ENCODE measurements around the gene HBS1L. TPM values are rescaled to one million over a fixed set of nuclear protein-coding genes. Genes with fewer than 3 reads are reported as not detected.

HBS1L gene
- total and polyA plus RNA-seq, 10 of the 15 experiments (the other 5 are each of a cell fraction or from before 2014, with no cell fraction given), result 58.7 to 142 (median 78.8) TPM

DNA sequence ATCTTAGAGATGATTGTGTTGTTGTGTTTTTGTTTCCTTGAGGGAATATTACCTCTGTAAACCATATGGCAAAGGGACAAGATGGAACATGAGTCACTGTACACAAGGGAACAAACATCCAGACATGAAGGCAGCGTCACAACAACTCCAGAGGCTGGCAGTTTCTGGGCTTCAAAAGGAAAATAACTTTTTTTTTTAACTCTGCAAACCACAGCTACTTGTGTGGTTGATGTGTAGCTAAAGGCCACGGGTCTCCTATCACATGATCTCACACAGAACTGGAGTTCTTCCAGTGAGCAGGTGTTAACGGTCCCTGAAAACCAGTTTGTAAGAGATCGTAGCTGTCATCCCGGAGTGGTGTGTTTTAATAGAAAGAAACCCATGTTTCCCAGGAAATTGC lies 33.2 kb upstream of the HBS1L start (continued):
- TF ChIP-seq CBFB (IDR thresholded peaks at IDR 0.05; ENCODE audit: low read depth) (peak; percentile 66; the same call in 1 of the 2 replicates), NR2F1 (conservative IDR thresholded peaks at IDR 0.05) (peak; percentile 54)
- TF ChIP-seq, protein P1, sequence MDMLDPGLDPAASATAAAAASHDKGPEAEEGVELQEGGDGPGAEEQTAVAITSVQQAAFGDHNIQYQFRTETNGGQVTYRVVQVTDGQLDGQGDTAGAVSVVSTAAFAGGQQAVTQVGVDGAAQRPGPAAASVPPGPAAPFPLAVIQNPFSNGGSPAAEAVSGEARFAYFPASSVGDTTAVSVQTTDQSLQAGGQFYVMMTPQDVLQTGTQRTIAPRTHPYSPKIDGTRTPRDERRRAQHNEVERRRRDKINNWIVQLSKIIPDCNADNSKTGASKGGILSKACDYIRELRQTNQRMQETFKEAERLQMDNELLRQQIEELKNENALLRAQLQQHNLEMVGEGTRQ (IDR thresholded peaks at IDR 0.05; ENCODE audit: borderline replicate concordance, low read depth, low read length), result no peak; the same call in 1 of the 2 replicates

DNA sequence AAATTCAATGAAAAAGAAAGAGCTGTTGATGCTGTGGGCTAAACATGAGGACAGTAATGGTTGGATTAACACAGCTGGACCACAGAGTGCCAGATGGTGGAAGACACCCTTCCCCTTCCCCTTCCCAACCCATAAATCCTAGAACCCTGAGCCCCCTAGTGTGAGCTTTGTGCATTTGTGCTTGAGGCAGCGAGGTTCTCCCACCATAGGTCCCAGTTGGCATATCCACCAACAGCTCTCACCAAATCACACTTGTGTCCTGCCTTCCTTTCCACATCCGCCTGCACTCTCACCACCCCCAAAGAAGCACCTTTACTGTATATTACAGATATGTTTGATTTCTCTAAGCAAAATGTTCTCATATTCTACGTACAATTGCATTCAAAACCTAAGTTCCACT lies 32.8 kb upstream of the HBS1L start:
- no peaks in the 10 kb centered on the region for H4K20me1 ChIP-seq (ENCODE audit: control insufficient read depth, insufficient read depth)
- no peaks in the 10 kb centered on the region; a peak in 1 of 4 replicates for H3K27me3 ChIP-seq (replicated peaks in 1 of 2; ENCODE audit: control insufficient read depth in 2 of 2, insufficient read depth in 2 of 2, low read length in 1 of 2)
- POLR2A ChIA-PET, result interaction anchor here (1.1 to 5.1 kb wide), 10 partner anchors 14 to 83 kb away, joined by 3 to 28 read pairs (median 6); partner anchors contain the start of gene HBS1L
- no peak overlapping the region for H3K4me3 ChIP-seq
- CTCF ChIA-PET, result interaction anchor here (0.7 to 8.1 kb wide), 30 partner anchors 11 to 922 kb away, joined by 3 to 73 read pairs (median 4); partner anchors contain the start of gene HBS1L
- FAIRE-seq, result no peak
- peak overlapping the region; percentile 59 for H3K27ac ChIP-seq (ENCODE audit: control insufficient read depth, insufficient read depth)
- intact Hi-C loops (cut with micrococcal nuclease; ENCODE audit: unreplicated experiment), result loop anchor here (2.0 kb wide), 1 partner anchor 85 kb away; no protein-coding TSS in a partner anchor
- BruUV-seq (replicated peaks), result no TSS peak
- in situ Hi-C loops (cut with MboI), result no loop called here
- SMC1A ChIA-PET (ENCODE audit: uncharacterized antibody, unreplicated experiment), result interaction anchor here (0.5 to 8.1 kb wide), 41 partner anchors 9 to 1203 kb away, joined by 3 to 56 read pairs (median 6); partner anchors contain the start of genes BCLAF1 and HBS1L
- H3K4me2 ChIP-seq (ENCODE audit: control insufficient read depth, insufficient read depth), result peak overlapping the region; percentile 61
- RAD21 ChIA-PET (ENCODE audit: unreplicated experiment), result interaction anchor here (1.0 to 6.0 kb wide), 25 partner anchors 12 to 235 kb away, joined by 3 to 75 read pairs (median 16); partner anchors contain the start of gene HBS1L
- ATAC-seq, result peak; percentile 24
- no peaks in the 10 kb centered on the region for H3K36me3 ChIP-seq (ENCODE audit: control insufficient read depth in 2 of 2, insufficient read depth in 2 of 2, low read length in 1 of 2)
- no peaks in the 10 kb centered on the region for H3K79me2 ChIP-seq (ENCODE audit: control insufficient read depth, insufficient read depth, low read length)
- 94% methylated on average over 3 of the region's 3 CpGs for WGBS (ENCODE audit: insufficient coverage, insufficient replicate concordance, low lambda C conversion rate, missing lambda C conversion rate)
- H3K9ac ChIP-seq (ENCODE audit: control insufficient read depth, insufficient read depth, low read length), result no peak overlapping the region
- H2AFZ ChIP-seq (ENCODE audit: control insufficient read depth, low read depth, low read length), result peak overlapping the region; percentile 57
- H3K4me1 ChIP-seq (ENCODE audit: control insufficient read depth, insufficient read depth, low read length), result peaks cover 33% of the 10 kb centered on the region
- H3K9me3 ChIP-seq (replicated peaks; ENCODE audit: control insufficient read depth, insufficient read depth, low read length), result no peaks in the 10 kb centered on the region
- DNase-seq (ENCODE audit: low read depth, low spot score), result no peak
- TF ChIP-seq SMC3 (IDR thresholded peaks at IDR 0.05; ENCODE audit: borderline replicate concordance, low read length) (0 out of 2 replicates have a peak, but pooled peaks have one; percentile 6), BHLHE40 (IDR thresholded peaks at IDR 0.05; ENCODE audit: borderline replicate concordance in 1 of 2, low read depth in 2 of 2, low read length in 1 of 2) (no peak), TCF12 (IDR thresholded peaks at IDR 0.05; ENCODE audit: low read depth, low read length) (0 out of 2 replicates have a peak, but pooled peaks have one; percentile 50), IKZF1 (conservative IDR thresholded peaks at IDR 0.05) (peak; percentile 44; the same call in 1 of the 2 replicates)
- TF ChIP-seq, protein P2, sequence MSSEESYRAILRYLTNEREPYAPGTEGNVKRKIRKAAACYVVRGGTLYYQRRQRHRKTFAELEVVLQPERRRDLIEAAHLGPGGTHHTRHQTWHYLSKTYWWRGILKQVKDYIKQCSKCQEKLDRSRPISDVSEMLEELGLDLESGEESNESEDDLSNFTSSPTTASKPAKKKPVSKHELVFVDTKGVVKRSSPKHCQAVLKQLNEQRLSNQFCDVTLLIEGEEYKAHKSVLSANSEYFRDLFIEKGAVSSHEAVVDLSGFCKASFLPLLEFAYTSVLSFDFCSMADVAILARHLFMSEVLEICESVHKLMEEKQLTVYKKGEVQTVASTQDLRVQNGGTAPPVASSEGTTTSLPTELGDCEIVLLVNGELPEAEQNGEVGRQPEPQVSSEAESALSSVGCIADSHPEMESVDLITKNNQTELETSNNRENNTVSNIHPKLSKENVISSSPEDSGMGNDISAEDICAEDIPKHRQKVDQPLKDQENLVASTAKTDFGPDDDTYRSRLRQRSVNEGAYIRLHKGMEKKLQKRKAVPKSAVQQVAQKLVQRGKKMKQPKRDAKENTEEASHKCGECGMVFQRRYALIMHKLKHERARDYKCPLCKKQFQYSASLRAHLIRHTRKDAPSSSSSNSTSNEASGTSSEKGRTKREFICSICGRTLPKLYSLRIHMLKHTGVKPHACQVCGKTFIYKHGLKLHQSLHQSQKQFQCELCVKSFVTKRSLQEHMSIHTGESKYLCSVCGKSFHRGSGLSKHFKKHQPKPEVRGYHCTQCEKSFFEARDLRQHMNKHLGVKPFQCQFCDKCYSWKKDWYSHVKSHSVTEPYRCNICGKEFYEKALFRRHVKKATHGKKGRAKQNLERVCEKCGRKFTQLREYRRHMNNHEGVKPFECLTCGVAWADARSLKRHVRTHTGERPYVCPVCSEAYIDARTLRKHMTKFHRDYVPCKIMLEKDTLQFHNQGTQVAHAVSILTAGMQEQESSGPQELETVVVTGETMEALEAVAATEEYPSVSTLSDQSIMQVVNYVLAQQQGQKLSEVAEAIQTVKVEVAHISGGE (CRISPR knock-in tag; IDR thresholded peaks at IDR 0.05), result no peak
- TF ChIP-seq, protein P3, sequence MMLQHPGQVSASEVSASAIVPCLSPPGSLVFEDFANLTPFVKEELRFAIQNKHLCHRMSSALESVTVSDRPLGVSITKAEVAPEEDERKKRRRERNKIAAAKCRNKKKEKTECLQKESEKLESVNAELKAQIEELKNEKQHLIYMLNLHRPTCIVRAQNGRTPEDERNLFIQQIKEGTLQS (IDR thresholded peaks at IDR 0.05; ENCODE audit: borderline replicate concordance, extremely low read depth, low read depth, low read length), result no peak
- TF ChIP-seq, protein P4, sequence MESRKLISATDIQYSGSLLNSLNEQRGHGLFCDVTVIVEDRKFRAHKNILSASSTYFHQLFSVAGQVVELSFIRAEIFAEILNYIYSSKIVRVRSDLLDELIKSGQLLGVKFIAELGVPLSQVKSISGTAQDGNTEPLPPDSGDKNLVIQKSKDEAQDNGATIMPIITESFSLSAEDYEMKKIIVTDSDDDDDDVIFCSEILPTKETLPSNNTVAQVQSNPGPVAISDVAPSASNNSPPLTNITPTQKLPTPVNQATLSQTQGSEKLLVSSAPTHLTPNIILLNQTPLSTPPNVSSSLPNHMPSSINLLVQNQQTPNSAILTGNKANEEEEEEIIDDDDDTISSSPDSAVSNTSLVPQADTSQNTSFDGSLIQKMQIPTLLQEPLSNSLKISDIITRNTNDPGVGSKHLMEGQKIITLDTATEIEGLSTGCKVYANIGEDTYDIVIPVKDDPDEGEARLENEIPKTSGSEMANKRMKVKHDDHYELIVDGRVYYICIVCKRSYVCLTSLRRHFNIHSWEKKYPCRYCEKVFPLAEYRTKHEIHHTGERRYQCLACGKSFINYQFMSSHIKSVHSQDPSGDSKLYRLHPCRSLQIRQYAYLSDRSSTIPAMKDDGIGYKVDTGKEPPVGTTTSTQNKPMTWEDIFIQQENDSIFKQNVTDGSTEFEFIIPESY (IDR thresholded peaks at IDR 0.05), result no peak
- TF ChIP-seq, protein P5, sequence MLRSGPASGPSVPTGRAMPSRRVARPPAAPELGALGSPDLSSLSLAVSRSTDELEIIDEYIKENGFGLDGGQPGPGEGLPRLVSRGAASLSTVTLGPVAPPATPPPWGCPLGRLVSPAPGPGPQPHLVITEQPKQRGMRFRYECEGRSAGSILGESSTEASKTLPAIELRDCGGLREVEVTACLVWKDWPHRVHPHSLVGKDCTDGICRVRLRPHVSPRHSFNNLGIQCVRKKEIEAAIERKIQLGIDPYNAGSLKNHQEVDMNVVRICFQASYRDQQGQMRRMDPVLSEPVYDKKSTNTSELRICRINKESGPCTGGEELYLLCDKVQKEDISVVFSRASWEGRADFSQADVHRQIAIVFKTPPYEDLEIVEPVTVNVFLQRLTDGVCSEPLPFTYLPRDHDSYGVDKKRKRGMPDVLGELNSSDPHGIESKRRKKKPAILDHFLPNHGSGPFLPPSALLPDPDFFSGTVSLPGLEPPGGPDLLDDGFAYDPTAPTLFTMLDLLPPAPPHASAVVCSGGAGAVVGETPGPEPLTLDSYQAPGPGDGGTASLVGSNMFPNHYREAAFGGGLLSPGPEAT (IDR thresholded peaks at IDR 0.05; ENCODE audit: low read depth), result no peak

Measured in GM12878 (cell line).